Heart left ventricle (tissue), 13 donors: ENCODE data around the gene SIRT5.

Experiments
- CTCF ChIP-seq, 12 donors: fragments of 200-600 bp; sonication (generic) in 4 of 12; IDR thresholded peaks; one replicate each; pipeline versions ENCODE4 v1.5.0 to v1.8.0; 2018 to 2022; ENCODE audit warnings: antibody characterized with exemption in 12 of 12, mild to moderate bottlenecking in 5 of 12
- POLR2A ChIP-seq, 2 donors: fragments of 450-650 bp; IDR thresholded peaks; one replicate each; pipeline ENCODE4 v1.6.1; 2017; ENCODE audit warnings: antibody characterized with exemption in 2 of 2, mild to moderate bottlenecking in 2 of 2, moderate library complexity in 2 of 2
- donor health status: ischemic (EF 13 %, LVEDD 7.1; RV severe dilation, severe dysfunction).
- donor health status: DM: no; HTN: yes; CAD: no.
- donor health status: DM: no; HTN: no; CAD: no.
- donor health status: ischemic (EF 25% LVEDD 6.9; RV normal size, moderate dysfunction).
- donor health status: ischemic (EF 25% LVEDD 5.7; RV mildly dilated, moderate dysfunction).
- donor health status: ischemic (EF 35%, LVEDD 5.7; RV mildly dilated, moderate dysfunction).
- donor health status: nonischemic (EF 11% LVEDD 7.7; RV severe dilation, severe dysfunction).
- donor health status: DM: yes; HTN: yes; CAD: no.
- donor health status: PGD.
- donor health status: ischemic (EF 29% LVEDD 5.4; RV normal size, mild dysfunction).
- donor health status: nonischemic (EF 23%, LVEDD 6.1; RV moderate dilation, normal function).

- TF ChIP-seq CTCF (IDR thresholded peaks at IDR 0.05) (no peak), POLR2A (IDR thresholded peaks at IDR 0.05) (no peak)
These were observed 42.7 kb downstream of the SIRT5 start for GRCh38 chr6:13617066-13617465.
